GM23248 (cell line): Measurements from ENCODE around the gene WWC1.

Experiments used
- EZH2 ChIP-seq: fragments of 200-600 bp; sonication (generic); IDR thresholded peaks from 2 replicates; pipeline ENCODE4 v1.6.1; 2018; ENCODE audit warnings: antibody characterized with exemption, mild to moderate bottlenecking; ENCODE audit not compliant: insufficient read depth, poor library complexity, severe bottlenecking
- EZH2phosphoT487 ChIP-seq: fragments of 200-600 bp; sonication (generic); IDR thresholded peaks from 2 replicates; pipeline ENCODE4 v1.6.1; 2018; ENCODE audit warnings: antibody characterized with exemption, moderate library complexity, mild to moderate bottlenecking, low read depth; ENCODE audit not compliant: insufficient read depth

DNA sequence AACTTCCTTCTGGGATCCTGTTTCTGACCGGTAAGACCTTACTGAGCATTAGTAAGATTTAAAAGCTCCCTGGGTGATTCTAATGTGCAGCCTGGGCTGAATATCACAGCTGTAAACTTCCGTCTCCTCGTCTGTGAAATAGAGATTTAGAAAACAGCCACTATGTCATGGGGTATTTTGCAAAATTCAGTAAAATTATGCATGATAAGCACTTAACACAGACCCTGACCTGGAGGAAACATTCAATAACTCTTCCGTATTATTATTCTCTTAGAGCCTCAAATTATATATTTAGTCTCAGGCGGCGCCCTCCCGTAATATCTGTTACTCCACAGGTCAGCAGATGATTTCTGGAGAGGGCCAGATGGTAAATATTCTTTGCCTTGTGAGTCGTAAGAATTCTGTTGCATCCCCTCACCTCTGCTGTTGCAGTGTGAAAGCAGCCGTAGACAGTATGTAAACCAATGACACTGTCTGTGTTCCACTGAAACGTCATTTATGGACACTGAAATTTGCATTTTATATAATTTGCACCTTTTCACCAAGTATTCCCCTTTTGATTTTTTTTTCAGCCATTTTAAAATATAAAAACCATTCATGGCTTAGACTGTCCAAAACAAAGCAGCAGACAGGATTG lies 155.7 kb downstream of the WWC1 start:
- no peak for TF ChIP-seq EZH2phosphoT487
- no peak for TF ChIP-seq EZH2
